ENCODE measurements around the gene MPRIP.

GRCh38 chr17:17229416-17230384, 187.4 kb downstream of the MPRIP start:
- peak in 3 of 11 experiments; percentile 8 to 18 (median 17) for TF ChIP-seq CTCF (IDR thresholded peaks at IDR 0.05 in 8 of 11, conservative IDR thresholded peaks at IDR 0.05 in 3 of 11)
- no peak for TF ChIP-seq POLR2A (IDR thresholded peaks at IDR 0.05)
- TF ChIP-seq POLR2AphosphoS5 (IDR thresholded peaks at IDR 0.05), result peak; percentile 50 to 74 (median 64)
